WI38 (cell line): Measurements from ENCODE around the gene SPA17.

Experiments
- H3K4me3 ChIP-seq: 2 replicates; pipeline ENCODE4 v1.5.1; 2011; ENCODE audit warnings: low read depth, mild to moderate bottlenecking, control low read depth, low read length
- TF ChIP-seq, protein P1 (sequence below): IDR thresholded peaks from 2 replicates; pipeline ENCODE4 v1.5.1; 2012; ENCODE audit warnings: low read depth, mild to moderate bottlenecking, control low read depth, low read length

SPA17 gene

DNA sequence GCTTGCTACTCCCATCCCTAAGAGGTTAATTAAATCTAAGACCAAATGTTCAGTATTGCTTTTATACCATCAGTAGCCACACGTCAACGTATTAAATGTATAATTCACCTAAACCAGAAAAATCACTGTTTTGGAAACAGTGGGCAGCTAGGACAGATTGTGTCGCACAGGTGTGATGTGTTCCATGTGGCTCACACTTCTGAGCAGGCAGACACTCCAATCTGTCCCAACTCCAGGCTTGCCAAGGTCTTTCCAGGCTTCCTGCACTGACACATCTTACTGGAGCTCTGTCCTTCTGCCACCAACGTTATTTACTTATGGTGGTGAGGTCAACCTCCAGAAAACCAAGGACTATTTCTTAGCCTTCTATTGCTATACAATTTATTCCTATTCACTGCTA lies 11.6 kb upstream of the SPA17 start:
- no peak overlapping the region for H3K4me3 ChIP-seq
- TF ChIP-seq, protein P1, sequence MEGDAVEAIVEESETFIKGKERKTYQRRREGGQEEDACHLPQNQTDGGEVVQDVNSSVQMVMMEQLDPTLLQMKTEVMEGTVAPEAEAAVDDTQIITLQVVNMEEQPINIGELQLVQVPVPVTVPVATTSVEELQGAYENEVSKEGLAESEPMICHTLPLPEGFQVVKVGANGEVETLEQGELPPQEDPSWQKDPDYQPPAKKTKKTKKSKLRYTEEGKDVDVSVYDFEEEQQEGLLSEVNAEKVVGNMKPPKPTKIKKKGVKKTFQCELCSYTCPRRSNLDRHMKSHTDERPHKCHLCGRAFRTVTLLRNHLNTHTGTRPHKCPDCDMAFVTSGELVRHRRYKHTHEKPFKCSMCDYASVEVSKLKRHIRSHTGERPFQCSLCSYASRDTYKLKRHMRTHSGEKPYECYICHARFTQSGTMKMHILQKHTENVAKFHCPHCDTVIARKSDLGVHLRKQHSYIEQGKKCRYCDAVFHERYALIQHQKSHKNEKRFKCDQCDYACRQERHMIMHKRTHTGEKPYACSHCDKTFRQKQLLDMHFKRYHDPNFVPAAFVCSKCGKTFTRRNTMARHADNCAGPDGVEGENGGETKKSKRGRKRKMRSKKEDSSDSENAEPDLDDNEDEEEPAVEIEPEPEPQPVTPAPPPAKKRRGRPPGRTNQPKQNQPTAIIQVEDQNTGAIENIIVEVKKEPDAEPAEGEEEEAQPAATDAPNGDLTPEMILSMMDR = no peak

DNA sequence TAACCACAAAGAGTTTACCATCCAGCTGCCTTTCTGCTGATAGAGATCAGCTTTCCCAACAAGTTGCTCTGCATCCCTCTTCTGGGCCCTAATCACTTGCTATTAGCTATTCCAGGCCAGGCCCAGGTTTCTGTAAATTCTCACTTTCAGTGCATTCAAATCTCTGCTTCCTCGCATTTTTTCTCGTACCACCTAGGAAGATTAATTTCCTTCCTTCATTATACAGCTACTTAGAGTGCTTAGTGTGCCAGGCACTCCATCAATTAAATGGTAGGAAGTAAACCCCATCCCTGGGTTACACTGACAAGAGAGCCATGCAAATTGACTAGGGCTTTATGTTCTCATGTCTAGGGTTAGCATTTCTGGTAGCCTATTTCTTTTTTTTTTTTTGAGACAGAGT lies 9.8 kb upstream of the SPA17 start:
- H3K4me3 ChIP-seq = no peak overlapping the region
- TF ChIP-seq, protein P1 = no peak

DNA sequence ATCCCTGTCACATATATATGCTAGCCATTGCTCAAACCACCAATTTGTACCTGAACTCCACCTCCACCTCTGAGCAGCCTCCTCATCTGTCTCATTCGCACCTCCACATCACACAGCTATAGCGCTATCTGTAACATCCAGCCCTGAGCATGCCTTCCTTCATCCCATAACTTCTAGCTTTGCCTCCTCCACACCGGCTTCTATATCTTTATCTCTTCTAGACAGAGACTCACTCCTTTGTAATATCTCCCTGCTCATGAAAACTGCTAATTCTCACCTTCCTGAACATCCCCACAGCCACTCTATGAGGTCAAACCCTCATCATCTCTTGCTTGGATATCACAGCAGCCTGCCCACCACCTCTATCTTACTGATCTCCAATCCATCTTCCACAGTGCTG lies 6.1 kb upstream of the SPA17 start:
- TF ChIP-seq, protein P1 = no peak
- H3K4me3 ChIP-seq = no peak overlapping the region

DNA sequence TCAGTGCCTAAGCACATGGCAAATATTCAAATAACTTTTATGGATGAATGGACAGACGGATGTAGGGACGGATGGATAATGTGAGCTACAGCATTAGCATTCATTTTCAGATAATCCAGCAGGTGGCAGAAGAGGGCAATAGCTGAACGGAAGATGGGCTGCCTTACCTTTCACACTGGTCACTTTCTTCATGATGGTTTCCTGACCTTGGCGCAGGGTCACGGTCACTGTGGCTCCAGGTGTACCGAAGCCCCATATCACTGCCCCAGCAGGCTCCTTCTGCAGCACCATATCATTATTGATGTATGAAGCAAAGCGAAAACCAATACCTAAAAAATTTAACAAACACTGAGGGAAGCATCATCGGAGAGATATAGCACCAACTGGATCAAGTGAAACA lies 4.5 kb upstream of the SPA17 start:
- TF ChIP-seq, protein P1 = peak; percentile 33; the same call in 1 of the 2 replicates
- no peak overlapping the region for H3K4me3 ChIP-seq

DNA sequence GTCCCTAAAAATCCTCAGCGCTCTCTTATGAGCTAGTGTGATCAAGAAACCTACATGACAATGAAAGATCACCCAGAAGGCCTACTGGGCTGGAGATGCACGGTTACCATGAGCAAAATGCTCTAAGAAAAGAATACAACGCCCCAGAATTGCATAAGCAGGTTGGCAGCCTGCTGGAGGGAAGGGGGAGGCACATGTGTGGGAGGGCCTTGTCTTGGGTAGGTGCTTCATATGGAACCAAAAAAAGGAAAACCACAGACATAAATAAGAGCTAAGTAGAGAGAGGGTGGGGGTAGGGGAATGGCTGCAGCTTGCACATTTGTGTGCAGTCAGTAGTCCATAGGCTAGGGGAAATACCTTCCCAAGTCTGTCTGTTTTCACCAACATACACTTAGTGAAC lies 3.0 kb upstream of the SPA17 start:
- H3K4me3 ChIP-seq = no peak overlapping the region
- TF ChIP-seq, protein P1 = no peak

DNA sequence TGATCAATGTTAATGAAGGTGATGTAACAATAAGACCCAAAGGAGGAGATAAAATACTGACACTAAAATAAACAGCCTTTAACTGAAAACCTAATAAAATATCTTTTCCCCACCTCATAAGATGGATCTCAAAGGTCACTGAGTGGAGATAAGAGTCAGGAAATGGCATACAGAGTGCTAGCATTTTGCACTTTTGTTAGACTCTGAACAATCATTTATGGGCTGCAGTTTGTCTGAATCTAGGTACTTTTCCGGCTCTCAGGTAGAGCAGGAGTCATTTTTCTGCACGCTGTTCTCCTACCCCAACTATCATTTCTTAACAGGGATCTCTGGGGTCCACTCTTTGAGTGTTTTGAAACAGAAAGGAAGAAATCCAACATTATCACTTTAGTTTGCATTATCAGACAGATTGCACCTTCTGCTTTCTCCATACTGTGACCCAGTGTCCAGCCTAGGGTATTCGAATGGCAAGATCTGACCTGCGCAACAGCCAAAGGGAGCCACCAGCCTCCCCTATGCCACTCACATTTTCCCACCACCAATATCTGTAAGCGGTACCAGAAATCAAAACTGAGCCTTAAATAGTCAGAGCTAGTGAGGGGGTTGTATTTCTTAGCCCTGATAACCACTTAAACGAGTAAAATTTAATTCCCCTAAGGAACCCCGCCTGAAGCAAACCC lies 1.0 kb upstream of the SPA17 start:
- TF ChIP-seq, protein P1 = no peak
- H3K4me3 ChIP-seq = peak overlapping the region; percentile 65

DNA sequence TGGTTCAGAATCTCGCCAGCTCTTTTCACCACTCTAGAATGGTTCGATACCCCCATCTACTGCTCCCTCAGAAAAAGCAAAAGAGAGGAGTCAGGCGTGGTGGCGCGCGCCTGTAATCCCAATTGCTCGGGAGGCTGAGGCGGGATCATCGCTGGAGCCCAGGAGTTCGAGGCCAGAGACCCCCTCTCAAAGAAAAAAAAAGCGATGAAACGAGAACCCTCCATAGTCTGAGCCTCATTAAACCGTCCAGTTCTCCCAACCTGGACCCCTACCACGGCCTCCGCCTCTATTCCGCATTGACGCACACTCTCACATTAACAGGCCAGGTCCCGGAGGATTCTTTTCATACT lies 439 bp downstream of the SPA17 start:
- peak overlapping the region; percentile 65 for H3K4me3 ChIP-seq
- TF ChIP-seq, protein P1 = no peak
